IgD-negative memory B cell (primary cell): ENCODE results near the gene TRPM1. TPM values are rescaled to one million over a fixed set of nuclear protein-coding genes. Genes with fewer than 3 reads are reported as not detected.
A peak's percentile ranks its signal among the peaks of the same experiment; 100 is the strongest.

Experiments used
- H3K27ac Mint-ChIP-seq, 3 donors: one replicate each; pipeline ENCODE4 v1.8.0; 2020 to 2022; ENCODE audit warnings: mild to moderate bottlenecking in 3 of 3, mixed read lengths in 3 of 3, moderate library complexity in 1 of 3
- H3K27me3 Mint-ChIP-seq: one replicate; pipeline ENCODE4 v1.8.0; 2021; ENCODE audit warnings: mixed read lengths
- H3K36me3 Mint-ChIP-seq: one replicate; pipeline ENCODE4 v1.8.0; 2020; ENCODE audit warnings: mild to moderate bottlenecking, mixed read lengths
- H3K4me1 Mint-ChIP-seq, 3 donors: one replicate each; pipeline ENCODE4 v1.8.0; 2020 to 2022; ENCODE audit warnings: mixed read lengths in 3 of 3, mild to moderate bottlenecking in 1 of 3
- H3K4me3 Mint-ChIP-seq, 4 donors: one replicate each; pipeline ENCODE4 v1.8.0; 2020 to 2022; ENCODE audit warnings: mild to moderate bottlenecking in 4 of 4, mixed read lengths in 4 of 4, moderate library complexity in 3 of 4
- H3K9me3 Mint-ChIP-seq, 3 donors: one replicate each; pipeline ENCODE4 v1.8.0; 2020 to 2021; ENCODE audit warnings: mixed read lengths in 3 of 3, mild to moderate bottlenecking in 1 of 3
- polyA plus RNA-seq: library from polyadenylated mRNA; unstranded; fragments of 300-500 nt; fragmentation: Illumina TruSeq; gene quantifications from one replicate; pipeline ENCODE4 v1.2.3, GENCODE V29; 2021

TRPM1 gene
- polyA plus RNA-seq, 1 donor from 2014 or later = not detected

GRCh38 chr15:31016446-31016915, 85.0 kb downstream of the TRPM1 start:
- Mint-ChIP-seq H3K9me3 (peaks cover 0 to 10% (median 9%) of the 10 kb centered on the region in 3 donors), H3K27ac (no peak overlapping the region), H3K4me1 (peaks cover 28 to 41% (median 39%) of the 10 kb centered on the region in 3 donors), H3K4me3 (no peak overlapping the region), H3K36me3 (peaks cover 8% of the 10 kb centered on the region), H3K27me3 (no peaks in the 10 kb centered on the region)

DNA sequence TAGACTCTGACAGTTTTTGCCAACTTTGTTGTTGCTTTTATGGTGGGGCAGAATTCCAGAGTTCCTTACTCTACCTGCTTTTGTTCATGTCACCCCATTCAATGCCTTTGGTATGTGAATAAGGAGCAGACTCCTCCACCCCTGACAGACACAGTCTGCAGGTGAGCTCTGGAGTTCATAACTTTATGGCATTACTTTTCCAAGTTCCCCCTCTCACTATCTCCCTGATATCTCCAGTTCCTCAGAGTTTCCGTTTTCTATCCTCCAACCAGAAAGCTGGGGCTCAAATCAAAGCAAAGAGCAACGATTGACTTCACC, 87.0 kb downstream of the TRPM1 start:
- H3K36me3 Mint-ChIP-seq = peaks cover 5% of the 10 kb centered on the region
- peak overlapping the region in 1 of 3 donors; percentile 36 for H3K27ac Mint-ChIP-seq
- H3K27me3 Mint-ChIP-seq = no peaks in the 10 kb centered on the region
- peaks cover 19 to 31% (median 29%) of the 10 kb centered on the region in 3 donors for H3K4me1 Mint-ChIP-seq
- peak overlapping the region in 2 of 4 donors; percentile 51 to 74 for H3K4me3 Mint-ChIP-seq
- peaks cover 0 to 10% (median 9%) of the 10 kb centered on the region in 3 donors for H3K9me3 Mint-ChIP-seq

DNA sequence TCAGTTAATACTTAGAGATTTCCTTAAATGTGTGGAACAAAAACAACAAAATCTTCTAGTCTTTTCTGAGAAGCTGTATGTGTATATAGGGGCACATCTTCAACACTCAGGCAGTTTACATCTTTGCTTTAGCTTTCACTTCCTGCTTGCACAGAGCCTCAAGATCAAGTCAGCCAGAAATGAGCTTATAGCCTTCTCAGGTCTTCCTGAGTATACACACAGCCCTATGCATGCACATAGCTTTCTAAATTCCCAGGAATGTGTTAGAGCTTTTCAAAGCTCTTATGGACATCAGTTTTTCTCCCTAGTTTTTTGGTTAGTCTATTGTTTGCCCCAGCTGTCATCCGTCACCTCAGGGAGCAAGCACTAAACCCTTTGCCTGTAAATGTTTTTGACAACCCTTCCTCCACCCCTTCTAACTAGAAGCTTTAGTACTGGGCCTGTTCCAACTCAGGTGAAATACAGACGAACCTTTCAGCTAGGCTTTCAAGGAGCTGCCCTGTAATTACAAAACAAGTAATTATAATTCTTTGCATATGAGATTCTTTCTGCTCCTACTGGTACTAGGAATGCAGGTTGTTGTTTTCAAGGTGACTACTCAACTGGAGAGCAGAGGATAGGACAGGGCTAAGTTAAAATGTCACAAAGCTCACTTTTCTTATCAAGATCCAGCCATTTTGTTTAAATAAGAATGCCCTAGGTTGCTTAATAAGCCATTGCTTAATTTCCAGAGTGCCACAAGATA, 87.5 kb downstream of the TRPM1 start:
- Mint-ChIP-seq H3K4me3 (peak overlapping the region in 2 of 4 donors; percentile 51 to 74), H3K36me3 (peaks cover 5% of the 10 kb centered on the region), H3K9me3 (peaks cover 0 to 12% (median 10%) of the 10 kb centered on the region in 3 donors), H3K27me3 (no peaks in the 10 kb centered on the region), H3K27ac (peak overlapping the region; percentile 9 to 36 (median 20)), H3K4me1 (peaks cover 21 to 36% (median 32%) of the 10 kb centered on the region in 3 donors)

DNA sequence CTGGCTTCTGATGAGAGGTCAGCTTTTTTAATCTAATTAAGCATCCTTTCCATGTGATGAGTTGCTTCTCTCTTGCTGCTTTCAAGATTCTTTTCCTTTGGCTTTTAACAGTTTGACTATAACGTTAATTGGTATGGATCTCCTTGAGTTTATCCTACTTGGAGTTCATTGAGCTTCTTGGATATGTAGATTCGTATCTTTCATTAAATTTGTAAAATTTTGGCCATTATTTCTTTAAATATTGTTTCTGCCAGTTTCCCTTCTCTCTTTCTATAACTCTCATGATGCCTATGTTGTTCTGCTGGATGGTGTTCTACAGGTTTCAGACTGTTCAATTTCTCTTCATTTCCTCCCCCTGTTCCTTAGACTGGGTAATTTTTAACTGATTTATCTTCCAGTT, 89.1 kb downstream of the TRPM1 start:
- Mint-ChIP-seq H3K9me3 (peaks cover 0 to 13% (median 11%) of the 10 kb centered on the region in 3 donors), H3K36me3 (peaks cover 5% of the 10 kb centered on the region), H3K27ac (peak overlapping the region in 1 of 3 donors; percentile 35), H3K4me1 (peaks cover 31 to 44% (median 37%) of the 10 kb centered on the region in 3 donors), H3K27me3 (no peaks in the 10 kb centered on the region), H3K4me3 (peak overlapping the region in 1 of 4 donors; percentile 21)

DNA sequence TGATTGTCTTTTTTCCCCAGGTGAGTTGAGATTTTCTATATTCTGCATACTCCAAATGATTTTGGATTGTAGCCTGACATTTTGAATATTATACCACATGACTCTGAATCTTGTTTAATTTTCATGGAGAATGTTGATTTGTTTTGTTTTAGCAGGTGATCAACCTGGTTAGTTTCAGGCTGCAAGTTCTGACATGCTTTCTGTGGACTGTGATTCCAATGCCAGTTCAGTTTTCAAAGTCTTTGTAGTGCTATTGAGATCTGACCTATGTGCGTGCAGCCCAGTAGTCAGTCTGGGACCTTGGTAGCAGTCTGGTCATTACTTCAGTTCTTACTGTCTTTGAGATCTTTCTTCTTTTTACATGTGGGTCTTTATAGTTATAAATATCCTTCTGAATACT, 91.5 kb downstream of the TRPM1 start:
- peaks cover 46 to 50% (median 46%) of the 10 kb centered on the region in 3 donors for H3K4me1 Mint-ChIP-seq
- H3K36me3 Mint-ChIP-seq = peaks cover 5% of the 10 kb centered on the region
- no peak overlapping the region for H3K27ac Mint-ChIP-seq
- H3K4me3 Mint-ChIP-seq = no peak overlapping the region
- H3K9me3 Mint-ChIP-seq = peaks cover 0 to 15% (median 13%) of the 10 kb centered on the region in 3 donors
- H3K27me3 Mint-ChIP-seq = no peaks in the 10 kb centered on the region

DNA sequence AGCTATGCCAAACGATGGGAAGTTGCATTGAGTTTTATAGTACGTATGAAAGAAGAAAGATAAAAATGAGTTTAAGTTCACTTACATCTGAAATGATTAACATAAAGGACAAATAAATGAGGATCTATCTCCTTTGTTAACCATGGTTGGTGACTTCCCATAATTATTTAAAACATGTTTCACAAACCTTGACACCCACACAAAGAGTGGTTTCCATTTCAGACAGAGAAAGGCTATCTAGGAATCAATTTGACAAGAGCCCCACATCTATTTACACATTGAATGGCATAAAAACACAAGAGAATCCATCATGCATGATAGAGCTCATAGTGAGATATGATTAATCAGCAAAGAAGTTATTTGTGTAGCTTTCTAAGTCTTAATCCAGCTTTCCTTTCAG, 95.9 kb downstream of the TRPM1 start:
- Mint-ChIP-seq H3K27ac (peak overlapping the region in 1 of 3 donors; percentile 10), H3K27me3 (no peaks in the 10 kb centered on the region), H3K4me1 (peaks cover 38 to 62% (median 57%) of the 10 kb centered on the region in 3 donors), H3K4me3 (peak overlapping the region in 3 of 4 donors; percentile 3 to 55 (median 3)), H3K9me3 (peaks cover 0 to 5% (median 4%) of the 10 kb centered on the region in 3 donors), H3K36me3 (no peaks in the 10 kb centered on the region)

GRCh38 chr15:31004220-31004733, 97.2 kb downstream of the TRPM1 start:
- Mint-ChIP-seq H3K27me3 (no peaks in the 10 kb centered on the region), H3K36me3 (no peaks in the 10 kb centered on the region), H3K4me1 (peaks cover 35 to 70% (median 63%) of the 10 kb centered on the region in 3 donors), H3K4me3 (peak overlapping the region; percentile 63 to 87 (median 64)), H3K27ac (peak overlapping the region; percentile 54 to 95 (median 82)), H3K9me3 (peaks cover 0 to 5% (median 2%) of the 10 kb centered on the region in 3 donors)

- Mint-ChIP-seq H3K36me3 (no peaks in the 10 kb centered on the region), H3K4me3 (peak overlapping the region in 2 of 4 donors; percentile 5 to 23), H3K9me3 (peaks cover 0 to 3% (median 0%) of the 10 kb centered on the region in 3 donors), H3K4me1 (peaks cover 28 to 50% (median 49%) of the 10 kb centered on the region in 3 donors), H3K27me3 (no peaks in the 10 kb centered on the region), H3K27ac (no peak overlapping the region)
Observed at GRCh38 chr15:31001702-31002101, 99.8 kb downstream of the TRPM1 start.

DNA sequence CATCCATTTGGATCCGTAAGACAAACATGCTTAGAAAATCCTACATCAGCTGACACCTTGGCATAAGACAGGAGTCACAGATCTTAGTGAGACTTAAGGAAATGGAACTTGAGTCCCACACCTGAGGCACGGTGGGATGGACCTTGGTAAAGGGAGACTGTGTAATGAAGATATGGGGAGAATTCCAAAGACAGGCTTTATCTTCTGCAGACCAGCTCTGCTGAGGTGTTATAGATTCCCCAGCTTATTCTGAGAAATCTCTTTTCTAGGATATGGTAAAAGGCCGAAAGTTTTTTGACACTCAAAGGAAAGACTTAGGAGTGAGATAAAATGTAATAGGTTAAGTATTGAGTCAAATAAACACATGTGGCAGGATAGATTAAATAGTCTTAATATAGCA, 101.8 kb downstream of the TRPM1 start:
- Mint-ChIP-seq H3K27me3 (no peaks in the 10 kb centered on the region), H3K36me3 (peaks cover 2% of the 10 kb centered on the region), H3K4me3 (no peak overlapping the region), H3K4me1 (peaks cover 25 to 43% (median 38%) of the 10 kb centered on the region in 3 donors), H3K27ac (no peak overlapping the region), H3K9me3 (peaks cover 0 to 3% (median 0%) of the 10 kb centered on the region in 3 donors)

DNA sequence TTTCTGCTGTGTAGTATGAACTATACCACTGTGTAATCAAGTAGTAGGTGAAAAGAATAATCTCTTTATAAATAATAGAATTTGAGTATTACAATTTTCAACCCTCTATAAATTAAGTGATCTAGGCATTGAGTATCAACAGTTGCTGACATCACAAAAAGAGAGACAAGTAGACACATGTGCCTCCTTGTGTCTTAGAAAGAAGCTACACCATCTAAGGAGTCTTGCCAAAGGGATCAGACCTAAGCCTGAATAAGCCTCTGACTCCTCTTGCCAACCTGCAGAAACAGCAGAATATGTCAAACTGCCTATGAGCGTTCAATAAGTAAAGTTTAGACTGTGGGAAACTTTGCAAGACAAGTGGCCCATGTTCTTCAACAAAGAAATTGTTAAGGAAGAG, 104.3 kb downstream of the TRPM1 start:
- Mint-ChIP-seq H3K4me3 (no peak overlapping the region), H3K27ac (no peak overlapping the region), H3K27me3 (no peaks in the 10 kb centered on the region), H3K9me3 (peaks cover 0 to 3% (median 0%) of the 10 kb centered on the region in 3 donors), H3K36me3 (peaks cover 2% of the 10 kb centered on the region), H3K4me1 (peaks cover 19 to 27% (median 26%) of the 10 kb centered on the region in 3 donors)

GRCh38 chr15:30992249-30992864, 109.2 kb downstream of the TRPM1 start:
- H3K4me1 Mint-ChIP-seq = peaks cover 19 to 34% (median 29%) of the 10 kb centered on the region in 3 donors
- H3K4me3 Mint-ChIP-seq = peak overlapping the region; percentile 53 to 89 (median 81)

GRCh38 chr15:30991255-30992235, 110.0 kb downstream of the TRPM1 start, which contains the start of gene MTMR10:
Gene MTMR10, minus strand, starts transcription at chr15:30991628. Its CDS starts 122 bp downstream, at chr15:30991506.
- H3K27me3 Mint-ChIP-seq = no peaks in the 10 kb centered on the region
- H3K27ac Mint-ChIP-seq = peak within 1 kb of the TSS; percentile 93 to 97 (median 96)
- H3K9me3 Mint-ChIP-seq = no peaks in the 10 kb centered on the region
- peaks cover 2% of the 10 kb centered on the region for H3K36me3 Mint-ChIP-seq
- H3K4me1 Mint-ChIP-seq = peaks cover 24 to 36% (median 34%) of the 10 kb centered on the region in 3 donors
- peak within 1 kb of the TSS; percentile 96 to 98 (median 96) for H3K4me3 Mint-ChIP-seq

More at GRCh38 chr15:30992249-30992864, 109.2 kb downstream of the TRPM1 start:
- H3K9me3 Mint-ChIP-seq = peaks cover 0 to under 1% (median 0%) of the 10 kb centered on the region in 3 donors
- peak overlapping the region; percentile 80 to 91 (median 85) for H3K27ac Mint-ChIP-seq
- H3K36me3 Mint-ChIP-seq = peaks cover 2% of the 10 kb centered on the region
- H3K27me3 Mint-ChIP-seq = no peaks in the 10 kb centered on the region

GRCh38 chr15:30990446-30991254, 110.9 kb downstream of the TRPM1 start:
- peak overlapping the region; percentile 93 to 97 (median 96) for H3K27ac Mint-ChIP-seq
- peak overlapping the region; percentile 96 to 98 (median 96) for H3K4me3 Mint-ChIP-seq
- no peaks in the 10 kb centered on the region for H3K9me3 Mint-ChIP-seq
- H3K27me3 Mint-ChIP-seq = no peaks in the 10 kb centered on the region
- no peaks in the 10 kb centered on the region for H3K36me3 Mint-ChIP-seq
- peaks cover 19 to 34% (median 33%) of the 10 kb centered on the region in 3 donors for H3K4me1 Mint-ChIP-seq
